GM18868 (cell line): ENCODE measurements around the gene PIR.

Source experiments
- ATAC-seq: cut with Tn5 transposase; IDR thresholded peaks from one replicate; pipeline ENCODE4 v1.9.1; 2021; ENCODE audit warnings: mild to moderate bottlenecking, moderate library complexity; ENCODE audit not compliant: unreplicated experiment

Gene PIR

DNA sequence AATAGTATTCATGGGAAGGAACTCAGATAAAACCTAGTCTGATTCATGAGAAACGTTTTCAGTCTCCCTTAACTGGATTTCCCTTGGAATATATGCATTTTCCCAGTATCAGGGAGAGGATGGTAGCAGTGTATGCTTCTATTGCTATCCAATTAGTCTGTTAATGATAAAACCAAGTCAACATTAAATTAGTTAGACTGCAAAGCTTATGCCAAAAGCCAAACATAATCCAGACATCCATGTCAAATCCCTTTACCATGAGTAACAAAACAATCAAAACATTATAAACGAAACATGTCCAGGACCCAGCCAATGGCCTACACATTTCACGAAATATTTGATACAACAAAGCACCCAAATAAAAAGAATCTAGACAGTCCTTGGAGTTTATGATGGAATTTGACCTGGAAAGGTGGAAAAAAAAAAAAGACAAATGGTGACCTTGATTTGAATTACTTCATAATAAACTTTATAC lies 74.4 kb downstream of the PIR start:
- ATAC-seq, result no peak

DNA sequence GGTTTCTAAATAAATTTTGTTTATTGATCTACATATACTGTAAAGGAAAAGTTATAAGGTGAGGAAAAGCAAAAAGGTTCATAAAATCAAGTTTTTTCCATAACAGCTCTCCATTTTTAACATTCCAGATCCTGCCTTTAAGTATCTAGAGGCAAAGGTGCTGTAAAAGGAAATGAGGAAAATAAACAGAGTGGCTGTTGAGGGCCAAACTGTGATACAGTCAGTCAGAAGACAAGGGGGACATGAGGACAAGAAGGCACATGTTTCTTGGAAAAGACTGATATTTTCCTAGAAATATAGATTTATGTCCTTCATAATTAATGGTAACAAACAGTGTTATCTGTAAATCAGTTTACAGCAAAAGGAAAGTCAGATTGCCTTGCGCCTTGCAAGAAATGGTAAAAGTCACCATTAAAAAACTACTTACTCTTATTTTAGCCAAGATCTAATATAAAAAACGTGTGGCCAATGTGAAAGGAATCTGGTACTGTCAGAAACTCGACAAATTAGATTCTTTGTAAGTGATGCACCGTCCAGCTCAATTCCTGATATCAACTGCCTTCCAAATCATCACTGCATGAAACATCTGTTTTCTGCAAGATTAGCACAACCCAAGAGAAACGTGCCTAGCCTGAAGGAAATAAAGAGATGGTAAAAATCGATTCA lies 75.0 kb downstream of the PIR start:
- no peak for ATAC-seq

DNA sequence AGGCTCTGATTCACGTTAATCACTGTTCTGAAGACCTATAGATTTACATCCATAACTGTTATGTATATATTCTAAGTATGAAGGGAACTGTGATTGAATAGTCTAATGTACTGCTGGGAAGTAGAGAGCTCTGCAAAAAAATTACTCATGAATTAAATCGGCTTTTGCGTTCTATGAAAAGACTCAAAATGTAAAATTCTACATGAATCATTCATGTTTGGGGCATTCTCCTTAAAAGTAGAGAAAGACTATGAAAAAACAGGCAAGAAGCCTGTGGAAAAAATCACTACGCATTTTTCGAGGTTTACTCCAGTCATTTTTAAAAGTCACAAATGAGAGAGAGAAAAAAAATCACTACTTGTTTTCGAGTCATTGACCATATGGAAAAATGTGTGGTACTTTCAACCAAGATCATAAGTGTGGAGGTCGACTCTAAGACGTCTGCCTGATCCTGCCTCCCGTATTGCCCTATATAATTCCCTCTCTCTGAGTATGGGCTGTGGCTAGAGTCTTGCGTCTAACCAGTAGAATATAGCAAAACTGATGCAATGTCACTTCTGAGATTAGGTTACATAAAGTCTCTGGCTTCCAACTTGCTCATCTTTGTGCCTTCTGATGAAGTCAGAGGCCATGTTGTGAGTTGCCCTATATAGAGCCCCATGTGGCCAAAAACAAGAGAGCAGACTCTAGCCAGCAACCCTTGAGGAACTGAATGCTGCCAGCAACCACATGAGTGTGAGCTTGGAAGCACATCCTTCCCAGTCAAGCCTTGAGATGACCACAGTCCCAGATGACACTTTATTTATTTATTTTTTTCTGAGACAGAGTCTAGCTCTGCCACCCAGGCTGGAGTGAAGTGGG lies 76.8 kb downstream of the PIR start:
- no peak for ATAC-seq

DNA sequence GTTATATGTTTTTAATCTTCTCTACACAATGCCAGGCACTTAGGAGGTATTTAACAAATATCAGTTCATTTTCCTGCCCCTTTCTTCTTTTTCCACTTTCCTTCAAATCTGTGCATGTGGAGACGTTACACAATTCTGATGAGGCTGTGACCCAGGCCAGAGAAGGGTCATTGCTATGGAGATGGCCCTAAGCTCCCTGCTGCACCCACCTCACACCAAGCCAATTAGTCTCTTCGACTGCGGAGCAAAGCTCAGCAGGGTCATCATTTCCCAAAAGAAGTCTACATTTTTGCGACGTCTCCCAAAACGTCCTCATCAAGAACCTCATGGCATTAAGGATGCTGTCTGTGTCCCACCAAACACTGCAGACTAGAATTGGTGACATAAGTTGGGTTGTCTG lies 80.0 kb downstream of the PIR start:
- no peak for ATAC-seq

DNA sequence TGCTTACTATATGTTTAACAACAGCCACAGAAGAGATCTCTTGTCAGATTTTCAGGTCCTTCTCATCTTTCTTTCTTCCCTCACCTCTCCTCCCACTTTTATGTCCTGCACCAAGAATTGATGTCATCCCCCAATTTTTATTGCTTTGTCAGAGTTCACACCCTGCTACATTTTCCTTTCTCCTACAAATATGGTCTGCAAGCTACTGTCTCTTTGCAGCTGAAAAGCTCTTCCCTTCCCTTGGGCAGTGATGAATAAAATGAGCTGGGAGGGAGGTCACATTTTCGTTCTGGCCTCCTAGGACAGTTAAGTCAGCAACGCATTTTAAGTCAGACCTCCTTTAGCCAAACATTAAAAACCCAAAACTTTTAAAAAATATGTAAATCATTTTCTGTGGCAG lies 82.2 kb downstream of the PIR start:
- ATAC-seq, result no peak

DNA sequence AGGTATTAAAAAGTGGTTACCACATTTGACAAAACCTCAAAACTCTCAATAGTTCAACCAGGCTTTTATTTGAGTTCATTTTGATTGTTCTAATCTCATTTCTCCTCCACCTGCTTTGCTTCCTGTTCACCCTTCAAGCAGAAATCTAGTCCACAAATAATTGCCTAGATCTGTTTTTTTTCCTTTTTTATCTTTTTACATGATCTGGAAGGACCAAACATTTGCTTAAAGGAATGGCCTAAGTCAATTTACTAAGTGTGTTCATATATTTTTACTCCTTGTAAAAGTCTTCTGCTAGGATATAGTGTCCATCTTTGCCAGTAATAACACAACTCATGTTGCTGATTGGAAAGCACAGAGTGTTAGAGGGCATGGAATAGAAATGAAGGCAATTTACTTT lies 82.7 kb downstream of the PIR start:
- no peak for ATAC-seq

DNA sequence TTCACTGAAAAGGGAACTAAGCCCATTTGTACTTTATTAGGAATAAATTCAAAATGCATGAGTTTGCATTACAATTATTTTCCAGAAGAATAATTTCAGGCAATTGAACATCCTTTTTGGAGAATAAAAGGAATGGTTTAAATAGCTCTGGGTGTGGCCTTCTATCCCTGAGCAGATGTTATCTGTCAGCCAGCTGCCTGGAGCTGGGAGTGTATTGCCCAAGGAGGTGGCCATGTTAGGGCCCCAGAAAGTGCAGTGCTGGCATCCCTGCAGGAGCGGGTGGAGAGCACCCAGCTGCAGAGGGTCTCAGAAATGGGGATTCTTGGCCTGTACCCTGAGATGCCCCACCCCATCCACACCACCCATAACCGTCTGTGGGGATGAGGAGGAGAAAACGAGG lies 87.3 kb downstream of the PIR start:
- ATAC-seq, result no peak

DNA sequence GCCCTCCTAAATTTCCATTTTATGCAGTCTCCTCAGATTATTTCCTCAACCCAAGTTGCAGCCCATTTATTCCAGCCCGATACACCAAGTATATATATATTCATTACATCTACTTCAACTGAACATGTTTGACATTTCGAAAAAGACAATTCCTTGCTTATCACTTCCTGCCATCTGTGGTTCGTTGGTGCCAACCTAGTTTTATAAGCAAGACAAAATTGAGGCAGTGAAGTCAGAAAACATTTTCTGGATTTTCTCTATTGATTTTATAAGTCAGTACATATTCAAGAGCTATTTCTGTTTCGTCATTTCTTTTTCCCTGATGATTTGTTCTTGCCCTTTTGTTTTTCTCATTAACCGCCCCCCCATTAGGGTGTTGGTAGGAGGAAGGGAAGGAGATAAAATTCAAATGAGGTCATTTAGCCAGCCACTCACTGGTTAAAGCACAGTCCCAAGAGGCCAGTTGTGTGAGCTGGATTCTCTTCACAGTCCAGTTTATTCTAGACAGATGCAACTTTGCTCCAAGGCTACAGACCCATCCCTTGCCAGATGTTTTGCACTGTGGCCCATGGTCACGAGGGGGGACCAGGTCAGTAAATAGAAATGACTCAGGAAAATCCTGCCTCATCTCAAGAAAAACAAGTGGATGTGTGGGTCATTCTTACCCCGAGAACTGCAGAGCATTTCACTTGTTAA lies 88.6 kb downstream of the PIR start:
- ATAC-seq, result no peak

DNA sequence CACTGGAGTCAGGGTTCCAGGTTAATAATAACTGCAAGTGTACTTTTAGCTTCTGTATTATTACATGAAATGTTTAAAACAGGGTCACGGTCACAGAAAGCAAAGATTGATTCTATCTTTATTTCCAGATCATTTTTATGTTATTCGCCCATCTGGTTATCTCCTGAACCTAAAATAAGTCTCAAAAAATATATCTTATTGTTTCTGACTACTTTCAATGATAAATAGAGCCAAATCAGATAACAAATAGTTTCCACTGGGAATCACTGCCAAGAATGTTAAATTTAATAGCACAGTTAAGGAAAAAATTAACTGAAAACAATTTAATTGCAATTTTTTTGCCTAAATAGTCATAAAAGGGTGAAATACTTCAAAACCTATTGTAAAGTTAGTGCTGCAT lies 91.8 kb downstream of the PIR start:
- no peak for ATAC-seq

DNA sequence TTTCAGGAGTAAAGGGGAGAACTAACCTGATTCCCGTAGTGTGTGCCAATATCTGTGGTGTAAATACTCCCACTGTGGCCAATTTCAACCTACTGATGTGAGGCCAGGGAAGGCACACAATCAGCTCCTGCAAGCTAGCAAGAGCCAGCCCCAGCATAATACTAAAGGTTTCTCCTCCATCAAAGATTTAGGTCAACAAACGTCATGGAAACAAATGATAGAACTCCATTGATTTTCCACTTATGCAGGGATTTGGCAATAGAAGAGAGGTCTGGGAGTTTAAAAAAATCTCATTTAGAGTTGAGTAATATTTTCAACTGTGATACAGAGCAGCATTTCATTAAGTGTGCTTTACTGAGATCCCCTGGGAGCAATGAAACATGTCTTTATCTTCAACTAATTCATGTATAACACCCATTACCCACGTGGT lies 93.2 kb downstream of the PIR start:
- no peak for ATAC-seq

DNA sequence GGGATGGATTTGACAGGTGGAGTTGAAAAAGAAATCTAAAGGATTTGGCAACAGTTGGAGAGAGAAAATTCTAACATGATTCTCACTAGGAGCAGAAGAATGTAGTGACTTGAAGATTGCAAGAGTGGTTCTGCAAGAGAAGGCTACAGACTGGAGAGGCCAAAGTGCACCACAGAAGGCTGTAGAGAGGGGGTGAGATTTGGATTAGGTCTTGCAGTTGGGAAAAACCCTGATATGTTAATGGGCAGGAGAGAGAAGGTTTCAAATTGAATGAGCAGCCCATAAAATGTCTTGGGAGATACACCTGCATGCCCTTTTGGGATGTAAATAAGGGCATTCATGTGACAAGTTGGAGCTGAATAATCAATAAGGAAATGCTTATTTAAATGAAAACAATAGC lies 94.3 kb downstream of the PIR start:
- no peak for ATAC-seq

DNA sequence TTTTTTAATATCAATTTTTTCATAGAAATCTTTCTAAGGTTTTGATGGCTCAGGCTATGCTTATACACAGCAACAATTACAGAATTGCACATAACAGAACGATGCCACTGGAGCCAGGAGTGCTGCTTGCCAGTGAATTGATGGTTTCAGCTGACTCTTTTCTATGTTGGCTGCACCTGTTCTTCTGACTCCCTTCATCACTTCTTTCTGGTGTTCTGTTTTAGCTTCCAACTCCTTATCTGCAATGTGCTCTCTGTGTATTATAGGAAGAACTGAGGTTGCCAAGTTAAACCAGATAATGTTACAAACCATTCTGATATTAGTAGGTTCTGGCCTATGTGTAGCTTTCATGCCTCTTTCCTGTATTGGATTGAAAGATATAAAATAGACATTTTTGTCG lies 97.3 kb downstream of the PIR start:
- no peak for ATAC-seq

DNA sequence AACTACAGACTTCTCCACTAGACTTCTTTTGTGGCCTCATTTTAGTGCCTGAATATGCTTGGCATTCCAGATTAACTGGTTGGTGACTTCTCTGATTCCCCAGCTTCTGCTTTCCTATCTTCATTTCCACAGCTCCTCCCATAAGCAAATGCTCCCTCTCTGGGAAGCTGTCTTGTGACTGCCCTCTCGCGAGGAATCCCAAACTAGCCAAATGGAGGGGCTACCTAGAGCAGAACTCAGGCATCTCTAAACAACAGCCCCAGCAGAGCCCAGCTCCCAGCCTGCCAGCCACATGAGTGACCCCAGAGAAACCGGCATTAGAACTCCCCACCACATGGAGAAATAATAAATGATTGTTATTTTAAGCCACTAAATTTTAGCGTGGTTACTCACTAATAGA lies 101.3 kb downstream of the PIR start:
- ATAC-seq, result no peak

DNA sequence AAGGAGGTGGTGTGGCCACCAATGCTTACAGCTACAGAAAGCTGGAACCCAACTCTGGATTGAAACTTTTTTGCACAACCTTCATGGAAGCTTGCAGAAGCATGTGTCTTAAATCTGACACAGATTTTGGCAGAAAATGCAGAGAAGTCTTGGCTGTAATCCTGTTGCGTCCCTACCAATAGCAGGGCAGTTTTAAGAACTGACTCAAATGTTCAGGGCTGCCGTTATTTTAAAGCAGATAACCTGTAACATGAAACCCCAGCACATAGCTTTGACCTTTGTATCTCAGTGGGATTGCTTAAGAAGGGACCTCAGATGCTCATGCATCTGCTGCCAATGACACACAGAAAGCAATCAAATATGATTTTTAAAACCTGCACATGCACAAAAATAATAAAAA lies 108.8 kb downstream of the PIR start, which contains the start of gene VEGFD:
TSS of gene VEGFD (minus strand) at position 110 of the 400 bp plus-strand sequence. CDS start 467 bp downstream, outside the sequence.
- ATAC-seq, result no peak

DNA sequence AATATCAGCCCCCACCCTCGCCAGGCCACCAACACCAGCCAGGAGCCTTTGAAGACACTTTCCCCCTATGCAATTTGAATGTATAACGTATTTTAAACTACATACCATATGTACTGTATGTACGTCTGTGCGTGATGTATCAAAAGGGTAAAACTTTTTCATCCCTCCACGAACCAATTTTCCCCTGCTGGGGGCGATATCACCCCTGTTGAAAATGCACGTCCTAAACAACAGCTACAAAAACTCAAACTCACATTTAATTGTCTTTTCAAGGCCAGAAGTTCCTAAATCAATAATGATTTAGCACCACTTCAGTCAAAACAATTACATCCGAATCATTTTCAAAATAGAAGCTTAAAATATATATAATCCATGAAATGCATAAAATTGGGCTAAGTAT lies 110.3 kb downstream of the PIR start:
- no peak for ATAC-seq

DNA sequence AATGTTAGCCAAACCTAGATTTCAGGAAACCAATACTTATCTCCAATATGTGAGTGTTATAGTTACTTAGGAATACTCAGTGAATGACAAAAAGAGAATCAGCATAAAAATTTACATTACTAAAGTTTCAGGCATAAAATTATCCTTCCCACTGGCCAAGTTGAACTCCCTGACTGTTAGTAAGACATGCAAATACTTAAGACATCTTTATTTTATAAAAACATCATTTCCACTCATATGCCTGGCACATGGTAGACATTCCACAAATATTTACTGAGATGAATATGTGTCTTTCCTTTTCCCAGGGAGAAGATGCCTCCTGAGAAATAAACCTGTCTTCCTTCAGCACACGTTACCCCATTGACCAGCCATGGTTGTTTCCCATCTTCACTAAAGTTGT lies 116.2 kb downstream of the PIR start:
- no peak for ATAC-seq

DNA sequence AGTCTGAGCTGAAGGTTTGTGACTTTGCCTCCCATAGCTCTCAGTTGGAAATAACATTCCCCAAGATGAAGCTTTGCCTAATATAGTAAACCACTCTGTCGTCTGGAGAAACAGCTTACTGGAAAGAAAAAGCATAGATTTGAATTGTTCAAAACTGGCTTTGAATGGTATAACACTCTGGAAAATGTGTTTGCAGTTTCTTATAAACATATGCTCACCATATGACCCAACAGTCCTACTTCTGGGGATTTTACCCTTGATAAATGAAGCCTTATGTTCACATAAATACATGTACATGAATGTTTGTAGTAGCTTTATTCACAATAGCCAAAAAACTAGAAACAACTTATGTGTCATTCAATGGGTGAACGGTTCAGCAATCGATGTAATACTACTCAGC lies 119.2 kb downstream of the PIR start:
- ATAC-seq, result no peak

DNA sequence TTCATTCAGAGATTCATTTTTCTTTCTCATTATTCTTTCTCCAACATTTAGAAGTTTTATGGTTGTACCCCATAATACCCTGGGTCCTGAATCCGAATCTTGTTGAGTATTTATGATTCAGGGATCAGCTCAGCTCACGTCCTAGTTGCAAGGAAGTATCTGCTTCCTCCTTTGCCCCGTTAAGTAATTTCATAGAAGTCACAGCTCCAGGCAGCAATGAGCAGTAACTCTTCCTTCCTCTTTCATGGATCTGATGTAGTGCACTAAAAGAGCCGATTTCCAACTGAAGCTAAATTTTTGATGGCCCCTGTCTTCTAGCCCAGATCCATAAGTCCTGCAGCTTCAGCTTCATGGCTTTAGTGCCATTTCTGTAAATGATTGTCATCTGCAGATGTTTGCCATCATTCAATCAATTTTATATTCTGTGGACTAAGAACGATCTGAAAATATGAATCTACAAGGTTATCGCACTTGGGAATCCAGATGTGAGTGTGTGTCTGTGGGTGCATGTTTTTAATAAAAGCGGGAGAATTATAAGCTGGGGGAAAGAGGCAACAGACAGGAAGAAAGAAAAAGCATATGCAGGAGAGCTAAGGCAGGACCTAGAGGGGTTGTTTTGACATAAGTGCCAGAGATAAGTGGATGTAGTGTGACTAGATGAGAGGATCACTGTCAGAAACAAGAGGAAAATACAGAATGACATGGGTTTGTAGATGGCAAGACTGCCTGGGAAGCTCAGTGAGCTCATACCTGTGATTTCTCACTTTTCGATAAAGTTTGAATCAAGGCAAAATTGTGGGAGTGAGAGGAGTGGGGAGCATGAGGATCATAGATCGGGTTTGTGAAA lies 126.4 kb downstream of the PIR start:
- ATAC-seq, result no peak

DNA sequence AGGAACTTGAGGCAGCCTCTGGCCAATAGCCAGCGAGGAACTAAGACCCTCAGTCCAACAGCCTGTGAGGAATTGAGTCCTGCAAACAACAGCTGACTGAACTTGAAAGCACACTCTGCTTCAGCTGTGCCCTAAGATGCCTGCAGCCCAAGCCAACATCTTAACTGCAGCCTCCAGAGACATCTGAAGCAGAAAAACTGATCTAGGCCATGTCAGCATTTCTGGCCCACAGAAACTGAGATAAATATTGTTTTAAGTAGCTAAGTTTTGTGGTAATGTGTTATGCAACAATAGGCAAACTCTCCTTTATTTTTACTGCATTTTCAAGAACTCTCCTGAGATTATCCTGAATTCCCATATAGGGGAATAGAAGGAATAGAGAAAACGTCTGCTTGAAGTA lies 133.4 kb downstream of the PIR start:
- ATAC-seq, result no peak

DNA sequence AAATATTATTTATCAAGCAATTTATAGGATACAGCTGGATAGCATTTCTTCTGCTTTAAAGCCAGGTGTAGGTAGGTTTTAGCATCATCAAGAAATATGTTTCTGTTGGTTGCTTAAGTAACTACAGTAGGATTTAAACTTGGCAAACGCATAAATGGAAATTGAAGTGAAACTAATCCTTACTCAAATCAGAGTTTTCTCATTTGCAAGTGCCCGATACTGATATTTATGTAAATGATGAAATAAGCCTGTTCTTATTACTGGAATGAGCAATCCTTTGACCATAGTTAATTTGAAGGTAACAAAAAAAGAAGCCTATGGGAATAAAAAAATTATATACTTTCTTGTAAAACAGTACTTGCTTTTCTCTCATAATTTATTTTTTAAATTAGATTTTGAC lies 134.6 kb downstream of the PIR start:
- ATAC-seq, result no peak

DNA sequence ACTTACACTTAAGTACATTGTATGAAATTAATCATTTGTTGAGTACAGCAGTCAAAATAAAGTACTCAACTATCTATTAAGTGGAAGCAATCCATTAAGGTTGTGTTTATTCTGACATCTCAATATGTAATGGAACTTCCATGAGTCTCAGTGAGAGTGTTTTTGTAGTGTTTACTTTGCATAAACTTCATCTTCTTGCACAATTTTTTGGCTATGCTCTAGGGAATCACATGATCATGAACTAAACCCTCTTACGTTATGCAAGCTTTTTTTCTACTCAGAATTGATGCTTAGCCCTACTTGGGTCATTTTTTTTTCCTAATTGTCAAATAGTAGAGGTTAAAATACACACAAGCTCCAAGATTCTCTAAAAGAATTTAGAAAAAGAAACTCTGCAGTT lies 136.7 kb downstream of the PIR start:
- ATAC-seq, result no peak
